NCI-H226 (cell line): ENCODE results near the gene KCNIP4.

ENCODE experiments used
- DNase-seq: peaks from one replicate; pipeline ENCODE4 v3.0.0-alpha.2; 2015

The KCNIP4 gene

GRCh38 chr4:21554066-21554465, 394.5 kb downstream of the KCNIP4 start:
- no peak for DNase-seq

GRCh38 chr4:21552455-21552854, 396.1 kb downstream of the KCNIP4 start:
- no peak for DNase-seq

GRCh38 chr4:21544955-21545354, 403.6 kb downstream of the KCNIP4 start:
- DNase-seq, result no peak

GRCh38 chr4:21544415-21544814, 404.2 kb downstream of the KCNIP4 start:
- DNase-seq, result no peak

GRCh38 chr4:21543514-21543913, 405.1 kb downstream of the KCNIP4 start:
- no peak for DNase-seq

- DNase-seq, result no peak
These were observed 412.7 kb downstream of the KCNIP4 start for GRCh38 chr4:21535898-21536297.

- DNase-seq, result no peak
These were observed 417.5 kb downstream of the KCNIP4 start for GRCh38 chr4:21531048-21531447.

- DNase-seq, result no peak
These were observed 419.4 kb downstream of the KCNIP4 start for GRCh38 chr4:21529214-21529613.

- no peak for DNase-seq
These were observed 426.3 kb downstream of the KCNIP4 start for GRCh38 chr4:21522296-21522695.

- DNase-seq, result no peak
These were observed 431.3 kb downstream of the KCNIP4 start for GRCh38 chr4:21517126-21517859.

- no peak for DNase-seq
These were observed 434.4 kb downstream of the KCNIP4 start for GRCh38 chr4:21514022-21514694.

- DNase-seq, result no peak
These were observed 436.2 kb downstream of the KCNIP4 start for GRCh38 chr4:21512353-21512752.

GRCh38 chr4:21507439-21507838, 441.1 kb downstream of the KCNIP4 start:
- DNase-seq, result no peak

GRCh38 chr4:21490682-21491081, 457.9 kb downstream of the KCNIP4 start:
- DNase-seq, result no peak

GRCh38 chr4:21476757-21477156, 471.8 kb downstream of the KCNIP4 start:
- DNase-seq, result no peak

- DNase-seq, result no peak
These were observed 474.4 kb downstream of the KCNIP4 start for GRCh38 chr4:21474195-21474594.

- DNase-seq, result peak; percentile 8
These were observed 478.0 kb downstream of the KCNIP4 start for GRCh38 chr4:21470535-21470934.

GRCh38 chr4:21469438-21470300, 478.9 kb downstream of the KCNIP4 start:
- no peak for DNase-seq

GRCh38 chr4:21467551-21467950, 481.0 kb downstream of the KCNIP4 start:
- no peak for DNase-seq

- no peak for DNase-seq
These were observed 491.3 kb downstream of the KCNIP4 start for GRCh38 chr4:21457086-21457840.

- DNase-seq, result no peak
These were observed 493.7 kb downstream of the KCNIP4 start for GRCh38 chr4:21454831-21455230.

GRCh38 chr4:21454201-21454600, 494.4 kb downstream of the KCNIP4 start:
- no peak for DNase-seq

GRCh38 chr4:21452931-21453330, 495.6 kb downstream of the KCNIP4 start:
- DNase-seq, result peak; percentile 34
